Karpas-422 (cell line): ENCODE measurements around the gene KRAS. TPM values are rescaled to one million over a fixed set of nuclear protein-coding genes. Genes with fewer than 3 reads are reported as not detected.

ENCODE experiments used
- total RNA-seq: library from RNA; depleted of rRNA; stranded (reverse); fragments of >200 nt; shearing (Covaris generic); gene quantifications from 2 replicates; pipeline ENCODE4 v1.2.3, GENCODE V29; 2014; ENCODE audit warnings: low replicate concordance; rRNA removed

The KRAS gene
- total RNA-seq, 1 experiment from 2014 or later = 35.8 TPM

Other genes with a start within 250 kb of the KRAS start
- not detected in 2 replicates for gene DNAI7, start 55.8 kb downstream of the KRAS start, total RNA-seq
- 4.9 and 18.3 TPM in 2 replicates for gene ETFRF1, start 55.7 kb downstream of the KRAS start, total RNA-seq